ENCODE data around the gene NEFH.

Gene NEFH

DNA sequence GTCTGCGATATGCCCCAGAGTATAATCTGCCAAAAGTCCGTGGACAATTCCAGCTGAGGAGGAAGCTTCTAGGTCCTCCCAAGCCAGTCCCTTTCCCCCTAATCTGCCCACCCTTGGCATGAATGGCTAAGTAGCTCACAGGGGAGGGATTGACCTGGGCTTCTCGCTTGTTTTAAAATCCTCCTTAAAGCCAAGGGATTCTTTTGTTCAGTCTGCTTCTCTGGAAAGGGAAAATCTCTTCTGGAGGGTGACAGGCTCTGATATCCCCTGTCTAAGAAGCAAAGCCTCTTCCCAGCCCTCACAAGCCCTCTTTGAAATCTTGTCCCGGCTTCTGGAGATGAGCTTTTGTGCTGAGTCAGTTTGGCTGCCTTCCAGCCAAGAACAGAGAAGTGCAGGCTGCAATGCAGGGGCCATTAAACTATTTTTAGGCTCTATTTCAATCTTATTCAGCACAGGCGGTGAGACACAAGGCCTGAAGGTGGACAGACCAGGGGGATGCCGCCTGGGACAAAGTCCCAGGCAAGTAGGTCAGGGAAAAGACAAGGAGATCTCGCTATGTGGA, 23.9 kb downstream of the NEFH start:
- DNase-seq (ENCODE audit: low spot score): no peak

GRCh38 chr22:29509298-29509697, 29.3 kb downstream of the NEFH start:
- no peak for DNase-seq (ENCODE audit: low spot score)

- no peak for DNase-seq (ENCODE audit: low spot score)
These were observed 29.8 kb downstream of the NEFH start for GRCh38 chr22:29509815-29510214.

GRCh38 chr22:29510542-29510941, 30.5 kb downstream of the NEFH start:
- DNase-seq (ENCODE audit: low spot score): no peak

- DNase-seq (ENCODE audit: low spot score): no peak
These were observed 31.3 kb downstream of the NEFH start for GRCh38 chr22:29511126-29511862.

GRCh38 chr22:29512031-29512430, 32.0 kb downstream of the NEFH start:
- no peak for DNase-seq (ENCODE audit: low spot score)

DNA sequence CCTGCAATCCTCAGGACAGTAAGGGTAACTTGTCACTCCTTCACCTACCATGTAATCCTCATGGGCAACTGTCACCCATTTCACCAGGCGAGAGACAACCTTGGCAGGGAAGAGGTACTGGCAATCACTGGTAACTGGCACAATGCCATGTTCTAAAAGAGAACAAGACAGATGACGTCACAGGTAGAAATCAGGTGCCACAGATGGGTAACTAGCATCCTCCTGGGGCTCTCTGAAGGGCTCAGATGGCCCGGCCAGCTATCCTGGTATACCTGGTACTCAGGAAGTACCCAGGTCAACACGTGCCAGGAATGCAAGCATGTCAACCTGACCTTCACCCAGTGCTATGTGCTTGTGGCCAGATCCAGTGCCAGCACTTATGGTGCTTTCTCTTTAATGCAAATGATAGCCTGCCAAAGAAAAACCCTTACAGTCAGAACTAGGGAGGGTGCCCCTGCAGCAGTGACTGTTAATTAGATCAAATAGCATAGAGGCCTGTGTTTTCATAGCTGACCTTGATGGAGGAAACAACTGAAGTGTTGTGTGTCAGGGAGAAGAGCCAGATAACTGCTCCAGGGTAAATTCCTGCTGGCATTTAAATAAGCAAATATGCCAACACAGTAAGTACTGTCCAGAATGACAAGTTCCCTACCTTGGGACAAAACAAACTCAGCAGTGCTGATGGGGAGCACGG, 37.3 kb downstream of the NEFH start:
- no peak for DNase-seq (ENCODE audit: low spot score)

DNA sequence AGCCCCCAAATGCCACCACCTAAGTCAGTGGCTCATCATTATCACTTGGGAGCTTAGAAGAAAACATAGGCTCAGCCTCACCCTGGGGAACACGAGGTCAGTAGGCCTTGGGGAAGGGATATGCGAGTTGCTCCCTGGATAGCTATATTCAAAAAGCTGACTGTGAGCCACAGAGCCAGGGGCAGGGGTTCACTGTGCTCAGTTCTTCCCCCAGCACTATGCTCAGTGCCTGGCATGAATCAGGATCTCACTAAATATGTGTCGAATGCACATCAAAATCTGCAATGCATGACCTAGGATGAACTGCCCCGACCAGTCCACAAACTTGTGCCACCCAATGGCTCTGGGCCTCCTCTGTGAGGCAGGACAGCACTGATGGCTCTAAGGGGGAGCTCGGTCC, 38.4 kb downstream of the NEFH start:
- DNase-seq (ENCODE audit: low spot score): no peak

DNA sequence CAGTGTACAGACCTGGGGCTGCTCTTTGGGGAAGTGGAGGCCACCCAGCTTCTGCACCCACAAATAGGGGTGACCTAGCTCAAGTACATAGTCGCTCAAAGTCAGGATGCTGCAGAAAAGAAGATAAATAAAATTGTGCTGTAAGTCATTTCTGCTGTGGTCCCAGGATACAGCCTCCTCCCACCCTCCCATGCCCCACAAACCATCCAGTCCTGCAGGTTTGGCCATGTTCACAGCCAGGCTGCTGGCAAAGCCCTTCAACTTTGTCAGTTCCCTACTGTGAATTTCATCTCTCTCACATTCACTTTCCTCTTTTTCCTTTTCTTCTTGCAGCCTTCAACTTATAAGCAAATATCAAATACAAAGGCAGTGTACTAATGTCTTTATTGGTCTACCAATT, 40.0 kb downstream of the NEFH start:
- DNase-seq (ENCODE audit: low spot score): no peak

DNA sequence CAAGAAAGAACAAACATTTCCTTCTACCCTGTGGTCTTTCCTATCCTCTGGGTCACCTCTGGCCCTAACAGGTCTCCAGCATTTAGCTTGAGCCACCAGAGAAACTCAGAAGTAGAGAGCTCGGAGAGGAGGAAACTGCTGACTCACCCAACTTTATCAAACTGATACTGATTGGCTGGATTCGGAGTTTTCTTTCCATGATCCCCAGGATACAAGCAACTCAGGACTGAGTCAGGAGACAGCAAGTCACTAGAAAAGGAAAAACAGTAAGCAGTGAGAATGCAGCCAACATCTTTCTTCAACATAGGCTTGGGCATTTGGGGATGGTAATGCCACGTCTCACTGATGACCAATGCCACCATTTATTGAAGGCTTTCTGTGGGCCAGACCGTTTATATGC, 40.8 kb downstream of the NEFH start:
- no peak for DNase-seq (ENCODE audit: low spot score)

DNA sequence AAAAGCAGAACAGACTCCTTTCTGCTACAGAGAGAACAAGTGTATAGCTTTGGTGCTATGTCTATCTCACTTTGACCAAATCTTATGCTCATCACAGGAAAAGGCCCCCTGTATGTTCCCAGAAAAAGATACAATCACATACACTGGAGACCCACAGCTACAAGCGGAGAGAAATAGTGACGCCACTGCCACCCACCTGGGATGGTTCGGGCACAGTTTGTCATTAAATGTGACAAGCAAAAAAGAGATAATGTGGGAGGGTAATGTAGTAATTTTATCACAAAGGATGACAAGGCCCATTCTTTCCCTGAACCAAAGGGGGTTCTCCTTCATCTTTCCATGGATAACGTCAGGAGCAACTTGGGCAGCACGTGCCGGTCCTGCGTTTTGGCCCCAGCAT, 41.5 kb downstream of the NEFH start:
- DNase-seq (ENCODE audit: low spot score): no peak

DNA sequence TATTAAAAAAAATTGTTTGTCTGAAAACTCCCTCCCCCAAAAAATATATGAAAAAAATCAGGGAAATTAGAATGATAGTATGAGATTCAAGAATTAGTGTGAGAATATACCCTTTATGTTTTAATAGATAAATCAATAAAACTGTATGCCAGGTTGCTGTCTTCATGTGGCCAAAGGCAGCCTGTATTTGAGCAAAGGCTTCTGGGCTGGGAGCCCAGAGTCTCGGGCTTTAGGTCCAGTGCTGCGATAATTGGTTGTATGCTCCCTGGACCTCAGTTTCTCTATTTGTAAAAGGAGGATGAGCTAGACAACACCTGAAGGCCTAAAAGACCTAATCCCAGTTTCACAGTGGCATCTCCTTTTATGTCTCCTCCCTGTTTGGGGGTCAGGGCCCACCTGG, 43.7 kb downstream of the NEFH start:
- DNase-seq (ENCODE audit: low spot score): no peak

- peak; percentile 5 for DNase-seq (ENCODE audit: low spot score)
These were observed 44.6 kb downstream of the NEFH start for GRCh38 chr22:29524442-29525191.

DNA sequence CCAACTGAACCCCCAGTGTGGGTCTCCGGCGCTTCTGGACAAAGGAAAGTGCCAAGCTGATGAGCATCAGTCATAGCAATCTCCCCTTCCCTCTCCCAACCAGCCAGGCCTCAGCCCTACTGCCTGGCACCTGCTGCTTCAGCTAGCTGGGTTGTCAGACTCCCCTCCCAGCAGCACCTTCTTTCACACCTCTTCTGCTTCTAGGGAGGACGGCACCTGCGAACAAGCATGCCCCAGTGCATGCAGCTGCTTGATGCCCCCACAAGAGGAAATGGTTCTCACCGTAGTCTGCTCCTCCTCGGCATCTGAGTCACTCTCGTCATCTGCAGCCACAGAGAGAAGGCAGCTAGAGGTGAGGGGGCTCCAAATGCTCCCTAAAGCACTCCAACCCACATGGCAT, 48.1 kb downstream of the NEFH start:
- no peak for DNase-seq (ENCODE audit: low spot score)

GRCh38 chr22:29530716-29531115, 50.7 kb downstream of the NEFH start:
- DNase-seq (ENCODE audit: low spot score): no peak

DNA sequence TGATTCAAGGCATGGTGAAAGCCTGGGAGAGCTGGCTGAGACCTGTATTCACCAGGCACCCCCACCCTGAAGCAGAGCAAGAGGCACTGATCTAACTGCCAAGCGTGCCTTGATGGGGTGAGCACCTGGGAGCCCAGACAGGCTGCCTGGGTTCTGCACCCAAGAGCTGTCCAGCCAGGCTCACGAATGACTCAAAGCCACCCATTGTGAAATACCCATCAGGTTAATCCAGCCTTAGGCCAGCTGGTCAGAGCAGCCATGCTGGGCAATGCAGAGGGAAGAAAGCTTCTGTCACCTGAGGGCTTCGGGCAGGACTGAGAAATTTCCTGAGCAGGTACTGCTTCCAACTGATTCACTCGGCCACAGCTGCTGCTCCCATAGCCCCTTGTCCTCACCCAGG, 51.4 kb downstream of the NEFH start:
- DNase-seq (ENCODE audit: low spot score): no peak

DNA sequence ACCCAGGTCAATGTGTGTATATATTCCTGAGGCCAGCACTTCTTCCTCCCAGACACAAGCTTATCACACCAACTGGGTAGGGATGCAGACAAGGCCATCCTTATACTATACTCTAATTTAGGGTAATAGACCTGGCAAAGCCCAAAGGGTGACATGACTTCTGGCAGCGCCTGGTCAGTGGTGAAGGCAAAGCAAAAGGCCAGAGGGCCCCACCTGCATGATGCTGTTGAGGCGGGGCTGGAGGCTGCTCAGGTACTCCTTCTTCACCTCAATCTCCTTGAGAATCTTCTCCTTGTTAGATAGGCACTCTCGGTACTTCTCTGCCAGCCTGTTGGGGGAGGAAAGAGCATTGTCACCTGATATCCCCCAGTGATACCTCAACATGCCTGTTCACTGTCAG, 56.4 kb downstream of the NEFH start:
- DNase-seq (ENCODE audit: low spot score): no peak

GRCh38 chr22:29539105-29539504, 59.1 kb downstream of the NEFH start:
- DNase-seq (ENCODE audit: low spot score): no peak
